Trophoblast cell (in vitro differentiated cells and primary cell): Measurements from ENCODE around the gene PPARD.

ENCODE experiments used
- DNase-seq, 2 donors: peaks; one replicate each; pipeline ENCODE4 v3.0.0-alpha.2; 2016
- H2AFZ ChIP-seq: 2 replicates; pipeline ENCODE4 v1.6.1; 2013; ENCODE audit warnings: low read length, moderate library complexity, mild to moderate bottlenecking; ENCODE audit not compliant: insufficient read depth, poor library complexity
- H2AK5ac ChIP-seq: 2 replicates; pipeline ENCODE4 v1.6.1; 2013; ENCODE audit warnings: mild to moderate bottlenecking, low read length
- H2BK120ac ChIP-seq: 2 replicates; pipeline ENCODE4 v1.6.1; 2013; ENCODE audit warnings: low read length, mild to moderate bottlenecking, moderate library complexity; ENCODE audit not compliant: insufficient read depth, poor library complexity
- H2BK12ac ChIP-seq: 2 replicates; pipeline ENCODE4 v1.6.1; 2013; ENCODE audit warnings: mild to moderate bottlenecking, low read length, moderate library complexity
- H2BK5ac ChIP-seq: 2 replicates; pipeline ENCODE4 v1.6.1; 2013; ENCODE audit warnings: low read length, low read depth, moderate library complexity, mild to moderate bottlenecking; ENCODE audit not compliant: poor library complexity
- H3K14ac ChIP-seq: 2 replicates; pipeline ENCODE4 v1.6.1; 2013; ENCODE audit warnings: mild to moderate bottlenecking, low read length
- H3K18ac ChIP-seq: 2 replicates; pipeline ENCODE4 v1.6.1; 2013; ENCODE audit warnings: mild to moderate bottlenecking, low read length
- H3K23ac ChIP-seq: 2 replicates; pipeline ENCODE4 v1.6.1; 2013; ENCODE audit warnings: low read length
- H3K27ac ChIP-seq: 2 replicates; pipeline ENCODE4 v1.5.1; 2013; ENCODE audit warnings: low read depth, mild to moderate bottlenecking, inconsistent platforms, low read length, moderate library complexity
- H3K27me3 ChIP-seq: 2 replicates; pipeline ENCODE4 v1.6.1; 2013; ENCODE audit warnings: inconsistent platforms, mild to moderate bottlenecking, low read length, moderate library complexity; ENCODE audit not compliant: insufficient read depth
- H3K36me3 ChIP-seq, 2 experiments: 1 replicate in 1 of 2; 2 replicates in 1 of 2; pipeline ENCODE4 v1.6.1; 2013; ENCODE audit warnings: low read length in 2 of 2, mild to moderate bottlenecking in 2 of 2, moderate library complexity in 1 of 2; ENCODE audit not compliant: insufficient read depth in 2 of 2, control insufficient read depth in 1 of 2
- H3K4ac ChIP-seq: 2 replicates; pipeline ENCODE4 v1.6.1; 2013; ENCODE audit warnings: low read depth, mild to moderate bottlenecking, low read length, moderate library complexity
- H3K4me1 ChIP-seq, 2 experiments: 1 replicate in 1 of 2; 2 replicates in 1 of 2; pipeline ENCODE4 v1.6.1; 2013; ENCODE audit warnings: low read length in 2 of 2, mild to moderate bottlenecking in 2 of 2, moderate library complexity in 1 of 2; ENCODE audit not compliant: insufficient read depth in 2 of 2, control insufficient read depth in 1 of 2
- H3K4me2 ChIP-seq: 2 replicates; pipeline ENCODE4 v1.6.1; 2013; ENCODE audit warnings: inconsistent platforms, mild to moderate bottlenecking, low read length, moderate library complexity
- H3K4me3 ChIP-seq: 2 replicates; pipeline ENCODE4 v1.5.1; 2013; ENCODE audit warnings: mild to moderate bottlenecking, low read depth, low read length, inconsistent platforms
- H3K79me1 ChIP-seq: one replicate; pipeline ENCODE4 v1.6.1; 2013; ENCODE audit warnings: low read length
- H3K79me2 ChIP-seq: 2 replicates; pipeline ENCODE4 v1.6.1; 2013; ENCODE audit warnings: low read length, mild to moderate bottlenecking; ENCODE audit not compliant: control insufficient read depth, insufficient read depth, poor library complexity
- H3K9ac ChIP-seq: 2 replicates; pipeline ENCODE4 v1.6.1; 2013; ENCODE audit warnings: mild to moderate bottlenecking, low read length
- H3K9me3 ChIP-seq: 2 replicates; pipeline ENCODE4 v1.6.1; 2013; ENCODE audit warnings: low read depth, mild to moderate bottlenecking, control low read depth, inconsistent platforms, low read length; ENCODE audit not compliant: insufficient read depth
- H4K12ac ChIP-seq: 2 replicates; pipeline ENCODE4 v1.6.1; 2013; ENCODE audit warnings: low read depth, mild to moderate bottlenecking, low read length, moderate library complexity
- H4K8ac ChIP-seq: 2 replicates; pipeline ENCODE4 v1.6.1; 2013; ENCODE audit warnings: low read depth, mild to moderate bottlenecking, low read length, moderate library complexity
- H4K91ac ChIP-seq: one replicate; pipeline ENCODE4 v1.6.1; 2013; ENCODE audit warnings: low read depth, mild to moderate bottlenecking, low read length, moderate library complexity
- whole genome bisulfite sequencing: extraction: QIAGEN DNeasy Blood & Tissue Kit; methylation state at CpG from one replicate; pipeline ENCODE4 v1.1.7; 2013; ENCODE audit warnings: missing lambda C conversion rate; ENCODE audit not compliant: insufficient read length, insufficient coverage; ENCODE audit errors: extremely low coverage; 5-methylcytosine and 5-hydroxymethylcytosine counted together

Gene PPARD

DNA sequence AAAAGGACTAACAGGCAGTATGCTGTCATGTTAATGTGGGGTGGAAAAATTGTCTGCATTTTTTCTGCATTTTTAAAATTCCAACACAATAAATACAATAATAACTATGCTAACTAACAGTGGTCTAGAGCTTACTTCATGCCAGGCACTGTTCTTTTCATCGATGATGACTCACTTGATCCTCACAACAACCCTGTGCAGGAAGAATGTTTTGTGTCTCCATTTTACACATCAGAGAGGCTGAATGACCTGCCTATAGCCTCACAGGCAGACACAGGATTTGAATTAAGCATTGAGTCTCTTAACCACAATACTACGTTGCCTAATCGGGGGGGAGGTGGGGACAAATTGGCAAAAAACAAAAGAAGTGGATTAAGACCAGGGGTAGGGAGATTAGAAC, 82.9 kb downstream of the PPARD start:
- WGBS: no CpG with 5 or more reads among the region's 3 CpGs
- H3K27ac ChIP-seq: no peak overlapping the region
- peak in 1 of 2 donors; percentile 65 for DNase-seq

DNA sequence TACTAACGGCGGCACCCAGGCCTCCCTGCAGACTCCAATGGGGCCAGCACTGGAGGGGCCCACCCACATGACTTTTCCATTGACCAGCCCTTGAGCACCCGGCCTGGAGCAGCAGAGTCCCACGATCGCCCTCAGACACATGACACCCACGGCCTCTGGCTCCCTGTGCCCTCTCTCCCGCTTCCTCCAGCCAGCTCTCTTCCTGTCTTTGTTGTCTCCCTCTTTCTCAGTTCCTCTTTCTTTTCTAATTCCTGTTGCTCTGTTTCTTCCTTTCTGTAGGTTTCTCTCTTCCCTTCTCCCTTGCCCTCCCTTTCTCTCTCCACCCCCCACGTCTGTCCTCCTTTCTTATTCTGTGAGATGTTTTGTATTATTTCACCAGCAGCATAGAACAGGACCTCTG, 83.7 kb downstream of the PPARD start:
- no peaks in the 10 kb centered on the region for H3K79me1 ChIP-seq
- H2BK120ac ChIP-seq: no peak overlapping the region
- H3K23ac ChIP-seq: no peak overlapping the region
- DNase-seq: no peak
- H4K91ac ChIP-seq: no peak overlapping the region
- no peak overlapping the region for H3K4me3 ChIP-seq
- no peak overlapping the region for H3K14ac ChIP-seq
- no peak overlapping the region for H2AFZ ChIP-seq
- H2BK5ac ChIP-seq: no peak overlapping the region
- no peak overlapping the region for H4K8ac ChIP-seq
- H3K27ac ChIP-seq: no peak overlapping the region
- H4K12ac ChIP-seq: no peak overlapping the region
- no peak overlapping the region for H3K4me2 ChIP-seq
- H2BK12ac ChIP-seq: no peak overlapping the region
- no peak overlapping the region for H3K4ac ChIP-seq
- H2AK5ac ChIP-seq: no peak overlapping the region
- peaks cover 13% of the 10 kb centered on the region for H3K9me3 ChIP-seq
- H3K27me3 ChIP-seq: no peaks in the 10 kb centered on the region
- H3K36me3 ChIP-seq: peaks cover 37 to 47% of the 10 kb centered on the region in 2 experiments
- peaks cover 4 to 6% of the 10 kb centered on the region in 2 experiments for H3K4me1 ChIP-seq
- H3K18ac ChIP-seq: no peak overlapping the region
- WGBS: no CpG with 5 or more reads among the region's 8 CpGs
- H3K79me2 ChIP-seq: no peaks in the 10 kb centered on the region
- no peak overlapping the region for H3K9ac ChIP-seq

More for the DNA sequence above, 82.9 kb downstream of the PPARD start:
- Histone ChIP-seq H3K4me2 (no peak overlapping the region), H4K12ac (no peak overlapping the region), H3K4me1 (peaks cover 4 to 6% of the 10 kb centered on the region in 2 experiments), H3K9me3 (peaks cover 13% of the 10 kb centered on the region), H2AFZ (no peak overlapping the region), H4K91ac (no peak overlapping the region), H3K18ac (no peak overlapping the region), H2AK5ac (no peak overlapping the region), H2BK12ac (no peak overlapping the region), H2BK5ac (no peak overlapping the region), H3K9ac (no peak overlapping the region), H4K8ac (no peak overlapping the region), H3K14ac (no peak overlapping the region), H3K23ac (no peak overlapping the region), H3K4me3 (no peak overlapping the region), H3K79me1 (no peaks in the 10 kb centered on the region), H2BK120ac (no peak overlapping the region), H3K36me3 (peaks cover 38 to 49% of the 10 kb centered on the region in 2 experiments), H3K79me2 (no peaks in the 10 kb centered on the region), H3K4ac (no peak overlapping the region), H3K27me3 (no peaks in the 10 kb centered on the region)

DNA sequence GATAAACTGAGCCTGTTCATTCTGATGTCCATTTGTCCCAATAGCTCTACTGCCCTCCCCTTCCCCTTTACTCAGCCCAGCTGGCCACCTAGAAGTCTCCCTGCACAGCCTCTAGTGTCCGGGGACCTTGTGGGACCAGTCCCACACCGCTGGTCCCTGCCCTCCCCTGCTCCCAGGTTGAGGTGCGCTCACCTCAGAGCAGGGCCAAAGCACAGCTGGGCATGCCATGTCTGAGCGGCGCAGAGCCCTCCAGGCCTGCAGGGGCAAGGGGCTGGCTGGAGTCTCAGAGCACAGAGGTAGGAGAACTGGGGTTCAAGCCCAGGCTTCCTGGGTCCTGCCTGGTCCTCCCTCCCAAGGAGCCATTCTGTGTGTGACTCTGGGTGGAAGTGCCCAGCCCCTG, 85.1 kb downstream of the PPARD start:
- Histone ChIP-seq H4K8ac (no peak overlapping the region), H3K18ac (no peak overlapping the region), H3K9ac (no peak overlapping the region), H4K91ac (no peak overlapping the region), H3K79me2 (no peaks in the 10 kb centered on the region), H3K36me3 (peaks cover 28 to 39% of the 10 kb centered on the region in 2 experiments), H3K79me1 (no peaks in the 10 kb centered on the region), H3K14ac (no peak overlapping the region), H3K23ac (no peak overlapping the region), H3K4me2 (no peak overlapping the region), H3K27me3 (no peaks in the 10 kb centered on the region), H2BK120ac (no peak overlapping the region), H3K4me3 (no peak overlapping the region), H2BK12ac (no peak overlapping the region), H2AK5ac (no peak overlapping the region), H3K4me1 (peaks cover 4 to 6% of the 10 kb centered on the region in 2 experiments), H2BK5ac (no peak overlapping the region), H4K12ac (no peak overlapping the region), H3K9me3 (peaks cover 13% of the 10 kb centered on the region), H3K4ac (no peak overlapping the region), H2AFZ (no peak overlapping the region), H3K27ac (no peak overlapping the region)
- WGBS: no CpG with 5 or more reads among the region's 5 CpGs
- no peak for DNase-seq

DNA sequence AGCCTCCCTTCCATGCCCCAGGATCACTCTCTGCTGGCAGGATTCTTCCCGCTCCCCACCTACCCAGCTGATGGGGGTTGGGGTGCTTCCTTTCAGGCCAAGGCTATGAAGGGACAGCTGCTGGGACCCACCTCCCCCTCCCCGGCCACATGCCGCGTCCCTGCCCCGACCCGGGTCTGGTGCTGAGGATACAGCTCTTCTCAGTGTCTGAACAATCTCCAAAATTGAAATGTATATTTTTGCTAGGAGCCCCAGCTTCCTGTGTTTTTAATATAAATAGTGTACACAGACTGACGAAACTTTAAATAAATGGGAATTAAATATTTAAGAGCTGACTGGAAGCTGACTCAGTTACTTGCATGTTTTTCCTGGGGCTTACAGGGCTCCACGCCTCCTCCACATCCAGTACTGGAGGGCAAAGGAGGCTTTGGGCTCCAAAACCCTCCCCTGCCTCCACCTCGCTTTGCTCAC, 85.5 kb downstream of the PPARD start:
- Histone ChIP-seq H2BK12ac (no peak overlapping the region), H4K12ac (no peak overlapping the region), H3K23ac (no peak overlapping the region), H3K27ac (no peak overlapping the region), H3K79me1 (no peaks in the 10 kb centered on the region), H2AK5ac (no peak overlapping the region), H3K9ac (no peak overlapping the region), H3K4me3 (no peak overlapping the region), H3K18ac (no peak overlapping the region), H3K4ac (no peak overlapping the region), H2BK120ac (no peak overlapping the region), H2BK5ac (no peak overlapping the region), H3K79me2 (no peaks in the 10 kb centered on the region), H3K36me3 (peaks cover 27 to 39% of the 10 kb centered on the region in 2 experiments), H3K9me3 (peaks cover 13% of the 10 kb centered on the region), H2AFZ (no peak overlapping the region), H3K14ac (no peak overlapping the region), H3K4me1 (peaks cover 4 to 6% of the 10 kb centered on the region in 2 experiments), H4K8ac (no peak overlapping the region), H3K27me3 (no peaks in the 10 kb centered on the region), H4K91ac (no peak overlapping the region), H3K4me2 (no peak overlapping the region)
- no CpG with 5 or more reads among the region's 9 CpGs for WGBS
- DNase-seq: no peak
